ENCODE data around the gene NUP98.

- TF ChIP-seq POLR2A (IDR thresholded peaks at IDR 0.05): no peak
- TF ChIP-seq, protein P1, sequence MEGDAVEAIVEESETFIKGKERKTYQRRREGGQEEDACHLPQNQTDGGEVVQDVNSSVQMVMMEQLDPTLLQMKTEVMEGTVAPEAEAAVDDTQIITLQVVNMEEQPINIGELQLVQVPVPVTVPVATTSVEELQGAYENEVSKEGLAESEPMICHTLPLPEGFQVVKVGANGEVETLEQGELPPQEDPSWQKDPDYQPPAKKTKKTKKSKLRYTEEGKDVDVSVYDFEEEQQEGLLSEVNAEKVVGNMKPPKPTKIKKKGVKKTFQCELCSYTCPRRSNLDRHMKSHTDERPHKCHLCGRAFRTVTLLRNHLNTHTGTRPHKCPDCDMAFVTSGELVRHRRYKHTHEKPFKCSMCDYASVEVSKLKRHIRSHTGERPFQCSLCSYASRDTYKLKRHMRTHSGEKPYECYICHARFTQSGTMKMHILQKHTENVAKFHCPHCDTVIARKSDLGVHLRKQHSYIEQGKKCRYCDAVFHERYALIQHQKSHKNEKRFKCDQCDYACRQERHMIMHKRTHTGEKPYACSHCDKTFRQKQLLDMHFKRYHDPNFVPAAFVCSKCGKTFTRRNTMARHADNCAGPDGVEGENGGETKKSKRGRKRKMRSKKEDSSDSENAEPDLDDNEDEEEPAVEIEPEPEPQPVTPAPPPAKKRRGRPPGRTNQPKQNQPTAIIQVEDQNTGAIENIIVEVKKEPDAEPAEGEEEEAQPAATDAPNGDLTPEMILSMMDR (IDR thresholded peaks at IDR 0.05): no peak
Observed at GRCh38 chr11:3823762-3824506, 26.6 kb upstream of the NUP98 start.

Measured in uterus (tissue), 2 donors.